GM18868 (cell line): ENCODE results near the gene DOCK4.

Source experiments
- ATAC-seq: cut with Tn5 transposase; IDR thresholded peaks from one replicate; pipeline ENCODE4 v1.9.1; 2021; ENCODE audit warnings: mild to moderate bottlenecking, moderate library complexity; ENCODE audit not compliant: unreplicated experiment

The DOCK4 gene

GRCh38 chr7:112215787-112216186 is 9.6 kb upstream of the DOCK4 start:
- ATAC-seq, result no peak

GRCh38 chr7:112214883-112215282 is 8.7 kb upstream of the DOCK4 start:
- no peak for ATAC-seq

- no peak for ATAC-seq
Measured at GRCh38 chr7:112214268-112214667, 8.1 kb upstream of the DOCK4 start.

- no peak for ATAC-seq
Measured at GRCh38 chr7:112213735-112214134, 7.5 kb upstream of the DOCK4 start.

- ATAC-seq, result no peak
Measured at GRCh38 chr7:112212571-112212970, 6.4 kb upstream of the DOCK4 start.

GRCh38 chr7:112211348-112211907 is 5.2 kb upstream of the DOCK4 start:
- no peak for ATAC-seq

GRCh38 chr7:112207765-112208164 is 1.6 kb upstream of the DOCK4 start:
- no peak for ATAC-seq

- no peak for ATAC-seq
Measured at GRCh38 chr7:112206991-112207592, 893 bp upstream of the DOCK4 start.

- ATAC-seq, result peak; percentile 8
Measured at GRCh38 chr7:112205343-112206237, 609 bp downstream of the DOCK4 start.

- ATAC-seq, result no peak
Measured at GRCh38 chr7:112204499-112205342, 1.5 kb downstream of the DOCK4 start.

- ATAC-seq, result no peak
Measured at GRCh38 chr7:112203365-112203739, 2.8 kb downstream of the DOCK4 start.

- no peak for ATAC-seq
Measured at GRCh38 chr7:112202816-112203215, 3.4 kb downstream of the DOCK4 start.

GRCh38 chr7:112201839-112202238 is 4.4 kb downstream of the DOCK4 start:
- no peak for ATAC-seq

GRCh38 chr7:112201411-112201810 is 4.8 kb downstream of the DOCK4 start:
- ATAC-seq, result no peak

- ATAC-seq, result no peak
Measured at GRCh38 chr7:112199672-112200071, 6.5 kb downstream of the DOCK4 start.

- no peak for ATAC-seq
Measured at GRCh38 chr7:112199035-112199655, 7.1 kb downstream of the DOCK4 start.

- no peak for ATAC-seq
Measured at GRCh38 chr7:112197322-112197721, 8.9 kb downstream of the DOCK4 start.

- no peak for ATAC-seq
Measured at GRCh38 chr7:112195717-112196116, 10.5 kb downstream of the DOCK4 start.

- ATAC-seq, result no peak
Measured at GRCh38 chr7:112193915-112194502, 12.2 kb downstream of the DOCK4 start.
